Fibroblast of lung (primary cell): ENCODE results near the gene DIP2A.

Experiments
- CTCF ChIP-seq, 2 donors: IDR thresholded peaks in 1 of 2; conservative IDR thresholded peaks in 1 of 2; 1 replicate in 1 of 2; 2 replicates in 1 of 2; pipeline ENCODE4 v1.5.1; 2011 to 2012; ENCODE audit warnings: low read length in 2 of 2, control low read depth in 1 of 2, inconsistent platforms in 1 of 2, low read depth in 1 of 2, mild to moderate bottlenecking in 1 of 2
- EZH2 ChIP-seq: IDR thresholded peaks from 2 replicates; pipeline ENCODE4 v1.5.1; 2012; ENCODE audit warnings: low read length, control low read depth, mild to moderate bottlenecking; ENCODE audit errors: missing control alignments

DNA sequence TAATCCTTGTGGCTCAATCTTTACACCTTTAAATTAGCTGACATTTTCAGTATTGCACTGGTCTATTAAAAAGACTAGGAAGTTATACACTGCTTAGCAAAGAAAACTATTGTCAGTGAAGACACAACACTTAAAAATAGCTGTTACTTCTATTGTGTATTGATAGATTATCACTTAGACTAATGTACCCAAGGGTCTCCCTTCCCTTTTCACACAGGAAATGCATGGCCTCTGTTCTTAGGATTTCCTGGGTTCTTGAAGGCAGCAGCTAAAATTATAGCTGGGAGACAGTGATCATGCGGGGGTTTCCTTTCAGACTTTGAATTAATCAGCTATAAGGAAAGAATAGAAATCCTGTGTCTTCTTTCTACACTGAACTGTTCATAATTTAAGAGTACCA is 12.8 kb downstream of the DIP2A start:
- TF ChIP-seq CTCF (conservative IDR thresholded peaks at IDR 0.05 in 1 of 2, IDR thresholded peaks at IDR 0.05 in 1 of 2; ENCODE audit: low read depth in 1 of 2, low read length in 2 of 2) = no peak
- TF ChIP-seq EZH2 = no peak
